Sigmoid colon (tissue), 7 donors: ENCODE measurements around the gene DSTN. TPM values are rescaled to one million over a fixed set of nuclear protein-coding genes. Genes with fewer than 3 reads are reported as not detected.

Source experiments
- DNase-seq: peaks from one replicate; pipeline ENCODE4 v3.0.0-alpha.2; 2019
- H3K27ac ChIP-seq, 4 donors: fragments of 200-600 bp; sonication (generic); one replicate each; pipeline ENCODE4 v1.5.1; 2016 to 2019; ENCODE audit warnings: mild to moderate bottlenecking in 1 of 4
- H3K27me3 ChIP-seq, 3 donors: fragments of 200-600 bp; sonication (generic); one replicate each; pipeline ENCODE4 v1.5.1; 2019; ENCODE audit warnings: mild to moderate bottlenecking in 1 of 3
- H3K36me3 ChIP-seq, 4 donors: fragments of 200-600 bp; sonication (generic); one replicate each; pipeline ENCODE4 v1.5.1; 2016 to 2019
- H3K4me1 ChIP-seq, 4 donors: fragments of 200-600 bp; sonication (generic); one replicate each; pipeline ENCODE4 v1.5.1; 2017 to 2019
- H3K4me3 ChIP-seq, 4 donors: fragments of 200-600 bp; sonication (generic); one replicate each; pipeline ENCODE4 v1.5.1; 2017 to 2019; ENCODE audit warnings: mild to moderate bottlenecking in 2 of 4, moderate library complexity in 1 of 4
- H3K9me3 ChIP-seq, 4 donors: fragments of 200-600 bp in 3 of 4; sonication (generic) in 3 of 4; one replicate each; pipeline versions ENCODE4 v1.5.1 to v1.6.1; 2013 to 2019
- CTCF ChIP-seq, 4 experiments: fragments of 450-650 bp in 3 of 4; fragments of 200-600 bp in 1 of 4; IDR thresholded peaks; one replicate each; pipeline ENCODE4 v1.5.1; 2016 to 2019; ENCODE audit warnings: antibody characterized with exemption in 4 of 4, mild to moderate bottlenecking in 3 of 4, moderate library complexity in 2 of 4
- EP300 ChIP-seq, 4 donors: sonication (generic); formaldehyde crosslinking; IDR thresholded peaks; one replicate each; pipeline ENCODE4 v1.6.1; 2017; ENCODE audit warnings: antibody characterized with exemption in 4 of 4
- POLR2A ChIP-seq, 2 donors: fragments of 450-650 bp; IDR thresholded peaks; one replicate each; pipeline ENCODE4 v1.6.1; 2016; ENCODE audit warnings: antibody characterized with exemption in 2 of 2, mild to moderate bottlenecking in 2 of 2, moderate library complexity in 2 of 2
- POLR2AphosphoS5 ChIP-seq, 4 donors: sonication (generic); formaldehyde crosslinking; IDR thresholded peaks; one replicate each; pipeline ENCODE4 v1.6.1; 2017; ENCODE audit warnings: antibody characterized with exemption in 4 of 4
- WGBS, 2 donors: extraction: QIAGEN DNeasy Blood & Tissue Kit; methylation state at CpG; one replicate each; pipeline ENCODE4 v1.1.7; 2013; 5-methylcytosine and 5-hydroxymethylcytosine counted together
- intact Hi-C: fragments of 100-400 bp; cut with DNase I; formaldehyde crosslinking; loops from one replicate; pipeline ENCODE4 v1.15.1; 2023
- polyA plus RNA-seq, 3 donors: library from polyadenylated mRNA; stranded (reverse); fragments of 200-250 nt; gene quantifications; one replicate each; pipeline ENCODE4 v1.2.3, GENCODE V29; 2013
- total RNA-seq, 4 donors: library from RNA; depleted of rRNA; stranded (reverse); fragments of >200 nt; gene quantifications; one replicate each; pipeline ENCODE4 v1.1.0, GENCODE V29; 2016
- donor health status: healthy with polysubstance abuse.
- donor health status: Bipolar disorder and iron deficiency.
- donor health status: healthy.

The DSTN gene
- 1,000 to 10,000 TPM; 1,872 to 2,237 (median 1,948) TPM for total RNA-seq
- 100 to 1,000 TPM; 429 to 672 (median 586) TPM for polyA plus RNA-seq

- Histone ChIP-seq H3K27ac (peak within 1 kb of the TSS; percentile 99 to 100 (median 100)), H3K27me3 (no peaks in the 10 kb centered on the region), H3K36me3 (peaks cover 0 to 15% (median 0%) of the 10 kb centered on the region in 4 donors), H3K4me1 (peaks cover 3 to 56% (median 48%) of the 10 kb centered on the region in 4 donors), H3K9me3 (no peaks in the 10 kb centered on the region), H3K4me3 (peak within 1 kb of the TSS; percentile 80 to 100 (median 97))
- DNase-seq, result peak; percentile 98
- 1% methylated on average over 70 of the region's 70 CpGs for WGBS, 2 donors
- intact Hi-C loops, result loop anchor here (1.0 to 2.0 kb wide), 2 partner anchors 29 to 43 kb away; no protein-coding TSS in a partner anchor
- TF ChIP-seq POLR2A (IDR thresholded peaks at IDR 0.05), result peak; percentile 98
- no peak for TF ChIP-seq CTCF (IDR thresholded peaks at IDR 0.05)
- TF ChIP-seq POLR2AphosphoS5 (IDR thresholded peaks at IDR 0.05), result peak; percentile 99 to 100 (median 100)
- peak in 2 of 4 donors; percentile 56 to 86 for TF ChIP-seq EP300 (IDR thresholded peaks at IDR 0.05)
Observed at GRCh38 chr20:17569616-17570346, at the start of gene DSTN. TSS of gene DSTN (plus strand) at chr20:17570075. CDS start at chr20:17570209, 134 bp downstream.

- 55 to 77% methylated on average over 3 of the region's 3 CpGs for WGBS, 2 donors
- DNase-seq, result no peak
- Histone ChIP-seq H3K27ac (no peak overlapping the region), H3K27me3 (no peaks in the 10 kb centered on the region), H3K36me3 (no peaks in the 10 kb centered on the region), H3K4me1 (no peaks in the 10 kb centered on the region), H3K9me3 (no peaks in the 10 kb centered on the region), H3K4me3 (no peak overlapping the region)
- intact Hi-C loops, result no loop called here
- no peak for TF ChIP-seq CTCF (IDR thresholded peaks at IDR 0.05)
- TF ChIP-seq POLR2A (IDR thresholded peaks at IDR 0.05), result no peak
- no peak for TF ChIP-seq POLR2AphosphoS5 (IDR thresholded peaks at IDR 0.05)
- no peak for TF ChIP-seq EP300 (IDR thresholded peaks at IDR 0.05)
Observed at GRCh38 chr20:17520583-17520982, 49.3 kb upstream of the DSTN start.

- TF ChIP-seq POLR2A (IDR thresholded peaks at IDR 0.05), result no peak
- TF ChIP-seq EP300 (IDR thresholded peaks at IDR 0.05), result no peak
- no peak for TF ChIP-seq CTCF (IDR thresholded peaks at IDR 0.05)
- no peak for TF ChIP-seq POLR2AphosphoS5 (IDR thresholded peaks at IDR 0.05)
- no peaks in the 10 kb centered on the region for H3K36me3 ChIP-seq
- intact Hi-C loops, result no loop called here
- 70 to 87% methylated on average over 3 of the region's 3 CpGs for WGBS, 2 donors
- H3K27ac ChIP-seq, result no peak overlapping the region
- no peaks in the 10 kb centered on the region for H3K9me3 ChIP-seq
- no peak overlapping the region for H3K4me3 ChIP-seq
- no peaks in the 10 kb centered on the region for H3K4me1 ChIP-seq
- DNase-seq, result no peak
- no peaks in the 10 kb centered on the region for H3K27me3 ChIP-seq
Observed at GRCh38 chr20:17522528-17522927, 47.3 kb upstream of the DSTN start.

- Histone ChIP-seq H3K4me3 (no peak overlapping the region), H3K9me3 (no peaks in the 10 kb centered on the region), H3K4me1 (no peaks in the 10 kb centered on the region), H3K27ac (no peak overlapping the region), H3K36me3 (no peaks in the 10 kb centered on the region), H3K27me3 (no peaks in the 10 kb centered on the region)
- DNase-seq, result peak; percentile 20
- 86 to 91% methylated on average over 5 of the region's 5 CpGs for WGBS, 2 donors
- intact Hi-C loops, result no loop called here
- TF ChIP-seq POLR2AphosphoS5 (IDR thresholded peaks at IDR 0.05) (no peak), POLR2A (IDR thresholded peaks at IDR 0.05) (no peak), EP300 (IDR thresholded peaks at IDR 0.05) (no peak), CTCF (IDR thresholded peaks at IDR 0.05) (no peak)
Observed at GRCh38 chr20:17523326-17523725, 46.5 kb upstream of the DSTN start.
